Nephron progenitor cell (in vitro differentiated cells): ENCODE data around the gene CHCHD1.

Source experiments
- DNase-seq: peaks from one replicate; pipeline ENCODE4 v3.0.0; 2021
- H3K27ac Mint-ChIP-seq: 2 replicates; pipeline ENCODE4 v1.8.0; 2021; ENCODE audit warnings: mild to moderate bottlenecking, moderate library complexity, mixed read lengths
- H3K27me3 Mint-ChIP-seq: 2 replicates; pipeline ENCODE4 v1.8.0; 2021; ENCODE audit warnings: mild to moderate bottlenecking, low read depth, mixed read lengths; ENCODE audit not compliant: poor library complexity
- H3K36me3 Mint-ChIP-seq: 2 replicates; pipeline ENCODE4 v1.8.0; 2021; ENCODE audit warnings: low read depth, mixed read lengths
- H3K4me1 Mint-ChIP-seq: 2 replicates; pipeline ENCODE4 v1.8.0; 2021; ENCODE audit warnings: mixed read lengths
- H3K4me3 Mint-ChIP-seq: 2 replicates; pipeline ENCODE4 v1.8.0; 2021; ENCODE audit warnings: mild to moderate bottlenecking, moderate library complexity, mixed read lengths
- H3K9me3 Mint-ChIP-seq: 2 replicates; pipeline ENCODE4 v1.8.0; 2021; ENCODE audit warnings: mild to moderate bottlenecking, moderate library complexity, mixed read lengths
- TF ChIP-seq, protein P1 (sequence below): fragments of 200-600 bp; sonication (generic); IDR thresholded peaks from 2 replicates; pipeline ENCODE4 v1.5.0; 2021; ENCODE audit warnings: antibody characterized with exemption

Gene CHCHD1

DNA sequence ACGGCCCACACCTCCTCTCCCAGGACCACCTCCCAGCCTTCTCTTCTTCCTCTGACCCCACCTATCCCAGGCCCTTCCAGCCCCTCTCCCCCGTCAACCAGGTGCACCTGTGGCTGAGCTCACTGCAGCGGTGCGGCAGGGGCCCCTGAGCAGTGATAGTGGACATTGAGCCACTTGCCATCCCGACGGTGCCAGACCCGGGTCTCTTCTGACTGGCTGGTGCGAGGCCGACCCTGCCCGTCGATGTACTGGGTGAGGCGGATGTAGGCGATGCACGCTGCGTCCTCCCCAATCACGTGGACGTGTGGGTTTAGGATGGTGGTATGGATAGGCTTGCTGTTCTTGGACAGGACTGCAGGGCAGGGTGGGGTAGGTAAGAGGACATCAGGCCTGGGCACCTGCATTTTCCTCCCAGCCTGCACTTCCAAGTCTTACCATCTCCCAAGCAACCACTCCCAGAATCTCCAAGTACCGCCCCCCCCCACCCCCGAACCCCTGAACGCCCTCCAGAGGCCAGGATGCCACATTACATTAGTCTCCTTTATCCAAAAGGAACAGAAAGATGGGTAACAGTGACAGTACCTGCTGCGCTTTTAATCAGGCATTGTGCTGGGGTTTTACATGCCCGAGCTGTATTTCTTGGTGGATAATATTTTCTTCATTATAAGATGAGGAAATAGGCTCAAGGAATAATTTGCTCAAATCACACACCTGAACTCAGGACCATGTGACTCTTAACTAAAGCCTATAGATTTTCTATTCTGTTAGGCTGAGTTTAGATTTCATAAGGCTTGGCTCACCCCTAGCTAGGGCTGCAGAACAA is 33.3 kb downstream of the CHCHD1 start:
- no peaks in the 10 kb centered on the region for H3K27me3 Mint-ChIP-seq
- TF ChIP-seq, protein P1, sequence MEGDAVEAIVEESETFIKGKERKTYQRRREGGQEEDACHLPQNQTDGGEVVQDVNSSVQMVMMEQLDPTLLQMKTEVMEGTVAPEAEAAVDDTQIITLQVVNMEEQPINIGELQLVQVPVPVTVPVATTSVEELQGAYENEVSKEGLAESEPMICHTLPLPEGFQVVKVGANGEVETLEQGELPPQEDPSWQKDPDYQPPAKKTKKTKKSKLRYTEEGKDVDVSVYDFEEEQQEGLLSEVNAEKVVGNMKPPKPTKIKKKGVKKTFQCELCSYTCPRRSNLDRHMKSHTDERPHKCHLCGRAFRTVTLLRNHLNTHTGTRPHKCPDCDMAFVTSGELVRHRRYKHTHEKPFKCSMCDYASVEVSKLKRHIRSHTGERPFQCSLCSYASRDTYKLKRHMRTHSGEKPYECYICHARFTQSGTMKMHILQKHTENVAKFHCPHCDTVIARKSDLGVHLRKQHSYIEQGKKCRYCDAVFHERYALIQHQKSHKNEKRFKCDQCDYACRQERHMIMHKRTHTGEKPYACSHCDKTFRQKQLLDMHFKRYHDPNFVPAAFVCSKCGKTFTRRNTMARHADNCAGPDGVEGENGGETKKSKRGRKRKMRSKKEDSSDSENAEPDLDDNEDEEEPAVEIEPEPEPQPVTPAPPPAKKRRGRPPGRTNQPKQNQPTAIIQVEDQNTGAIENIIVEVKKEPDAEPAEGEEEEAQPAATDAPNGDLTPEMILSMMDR = peak; percentile 7

DNA sequence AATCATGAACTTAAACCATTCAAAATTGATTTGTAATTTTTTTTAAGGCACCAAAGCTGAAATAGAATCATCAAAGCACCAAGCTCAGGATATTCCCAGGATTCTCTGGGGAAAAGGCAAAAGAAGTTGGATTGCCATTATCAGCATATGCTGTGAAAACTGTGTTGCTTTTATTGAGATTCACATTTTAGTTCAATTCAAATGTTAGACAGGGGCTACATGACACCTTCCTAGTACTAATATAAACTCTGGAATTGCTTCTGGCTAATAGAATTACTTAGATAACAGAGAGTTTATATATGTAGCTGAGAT is 33.8 kb downstream of the CHCHD1 start:
- Mint-ChIP-seq H3K9me3 (no peaks in the 10 kb centered on the region), H3K27ac (peak overlapping the region; percentile 49), H3K4me3 (no peak overlapping the region), H3K27me3 (no peaks in the 10 kb centered on the region), H3K36me3 (peaks cover 7% of the 10 kb centered on the region), H3K4me1 (peaks cover 31% of the 10 kb centered on the region)
- TF ChIP-seq, protein P1 = no peak
- no peak for DNase-seq

More for the DNA sequence above, 33.3 kb downstream of the CHCHD1 start:
- peaks cover 35% of the 10 kb centered on the region for H3K4me1 Mint-ChIP-seq
- no peak for DNase-seq
- H3K36me3 Mint-ChIP-seq = peaks cover 7% of the 10 kb centered on the region
- no peaks in the 10 kb centered on the region for H3K9me3 Mint-ChIP-seq
- H3K27ac Mint-ChIP-seq = no peak overlapping the region
- no peak overlapping the region for H3K4me3 Mint-ChIP-seq

DNA sequence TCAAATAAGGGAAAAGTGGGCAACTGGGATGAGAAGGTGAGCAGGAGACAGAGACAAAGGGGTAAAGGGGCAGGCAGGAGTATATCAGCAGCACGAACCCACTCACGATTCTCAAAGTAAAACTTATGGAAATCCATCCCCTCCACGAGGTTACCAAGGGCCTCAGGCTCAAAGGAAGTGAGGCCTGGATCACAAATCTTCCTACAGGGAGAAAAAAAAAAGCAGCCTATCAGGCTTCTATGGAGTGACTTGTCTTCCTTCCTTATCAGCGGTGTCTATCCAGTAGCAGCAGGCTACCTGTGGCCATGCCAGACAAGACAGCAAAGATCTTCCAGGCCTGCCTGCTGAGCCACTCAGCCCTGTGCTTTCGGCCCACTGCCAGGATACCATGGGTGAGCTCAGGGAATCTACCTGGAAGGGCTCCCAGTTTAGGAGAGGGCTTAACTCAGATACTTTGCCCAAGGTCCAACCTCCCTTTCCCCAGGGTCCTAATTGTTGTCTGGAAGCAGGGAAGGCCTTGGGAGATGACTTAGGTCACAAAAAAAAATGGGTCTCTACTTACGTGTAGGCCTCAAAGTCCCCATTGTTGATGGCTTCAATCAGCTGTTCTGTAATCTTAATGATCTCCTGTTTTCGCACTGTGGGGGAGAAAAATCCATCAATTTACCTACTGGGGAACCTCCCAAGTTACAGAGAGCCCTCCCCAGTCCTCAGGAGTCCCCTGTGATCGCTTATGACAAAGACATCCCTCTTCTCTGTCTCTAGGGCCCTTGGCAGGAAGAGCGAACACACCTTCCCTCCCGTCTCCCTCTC is 35.3 kb downstream of the CHCHD1 start:
- Mint-ChIP-seq H3K4me3 (no peak overlapping the region), H3K27ac (peak overlapping the region; percentile 43), H3K36me3 (peaks cover 13% of the 10 kb centered on the region), H3K4me1 (peaks cover 30% of the 10 kb centered on the region), H3K9me3 (no peaks in the 10 kb centered on the region), H3K27me3 (no peaks in the 10 kb centered on the region)
- TF ChIP-seq, protein P1 = no peak
- no peak for DNase-seq

DNA sequence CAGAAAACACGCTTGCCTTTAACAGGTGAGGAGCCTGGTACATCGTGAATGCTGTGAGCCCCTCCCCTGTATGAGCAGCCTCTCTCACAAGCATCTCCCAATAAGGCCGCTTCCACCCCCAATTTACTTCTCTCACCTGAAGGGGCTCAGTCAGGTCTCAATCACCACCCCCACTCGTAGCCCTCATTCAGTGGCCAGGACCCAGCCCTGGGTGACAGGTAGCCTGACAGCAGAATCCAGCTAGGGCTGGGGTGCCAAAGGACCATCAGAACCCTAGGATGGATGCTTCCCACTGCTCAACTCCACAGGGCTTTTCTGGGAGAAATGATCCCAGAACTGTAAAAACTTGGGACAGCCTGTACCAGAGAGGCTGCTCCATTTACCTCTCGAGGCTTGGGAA is 36.0 kb downstream of the CHCHD1 start:
- Mint-ChIP-seq H3K27ac (peak overlapping the region; percentile 48), H3K27me3 (no peaks in the 10 kb centered on the region), H3K4me3 (no peak overlapping the region), H3K4me1 (peaks cover 24% of the 10 kb centered on the region), H3K36me3 (peaks cover 13% of the 10 kb centered on the region), H3K9me3 (no peaks in the 10 kb centered on the region)
- TF ChIP-seq, protein P1 = no peak
- no peak for DNase-seq

DNA sequence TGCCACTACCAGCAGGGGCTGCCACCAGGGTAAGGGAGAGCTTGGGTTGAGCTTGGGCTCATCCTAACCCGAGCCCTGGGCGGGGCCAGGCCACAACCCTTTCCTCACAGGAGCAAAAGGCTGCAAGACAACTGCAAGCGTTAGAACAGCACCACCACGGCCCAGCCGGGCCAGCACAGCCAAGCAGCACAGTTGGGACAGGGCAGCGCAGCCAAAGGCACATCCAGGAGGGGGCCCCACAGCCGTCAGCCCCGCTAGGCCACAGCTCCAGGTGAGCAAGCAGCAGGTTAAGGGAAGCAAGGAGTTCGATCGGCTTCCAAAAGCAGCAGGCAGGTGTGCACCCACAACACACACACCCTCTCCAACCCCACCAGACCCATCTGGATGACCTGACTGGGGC is 36.6 kb downstream of the CHCHD1 start:
- peaks cover 13% of the 10 kb centered on the region for H3K36me3 Mint-ChIP-seq
- no peaks in the 10 kb centered on the region for H3K9me3 Mint-ChIP-seq
- H3K27ac Mint-ChIP-seq = no peak overlapping the region
- peaks cover 21% of the 10 kb centered on the region for H3K4me1 Mint-ChIP-seq
- DNase-seq = no peak
- H3K4me3 Mint-ChIP-seq = no peak overlapping the region
- TF ChIP-seq, protein P1 = no peak
- peaks cover under 1% of the 10 kb centered on the region for H3K27me3 Mint-ChIP-seq
